NCI-H345 treated with DMSO at 0.1 percent for 48 hours (cell line): ENCODE results near the gene MRPL40.

Experiments
- DNase-seq: peaks from one replicate; lab custom pipeline; 2025; ENCODE audit not compliant: unreplicated experiment; lab: John Stamatoyannopoulos, UW

MRPL40 gene

DNA sequence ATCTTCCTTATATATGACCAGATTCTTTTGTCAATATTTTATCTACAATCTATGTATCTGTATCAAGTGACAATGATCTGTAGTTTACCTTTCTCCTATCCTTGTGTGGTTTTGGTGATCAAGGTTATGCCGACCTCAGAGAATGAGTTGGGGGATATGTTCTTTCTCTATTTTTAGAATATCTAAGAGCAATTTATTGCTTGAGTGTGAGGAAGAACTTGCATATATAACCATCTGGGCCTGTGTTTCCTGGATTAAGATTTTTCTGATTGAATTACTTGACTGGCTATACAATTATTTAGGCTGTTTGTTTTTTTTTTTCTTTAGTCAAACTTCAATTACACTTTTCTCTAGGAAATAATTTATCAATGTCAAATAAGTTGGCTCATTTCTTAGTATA is 29.2 kb downstream of the MRPL40 start:
- no peak for DNase-seq

DNA sequence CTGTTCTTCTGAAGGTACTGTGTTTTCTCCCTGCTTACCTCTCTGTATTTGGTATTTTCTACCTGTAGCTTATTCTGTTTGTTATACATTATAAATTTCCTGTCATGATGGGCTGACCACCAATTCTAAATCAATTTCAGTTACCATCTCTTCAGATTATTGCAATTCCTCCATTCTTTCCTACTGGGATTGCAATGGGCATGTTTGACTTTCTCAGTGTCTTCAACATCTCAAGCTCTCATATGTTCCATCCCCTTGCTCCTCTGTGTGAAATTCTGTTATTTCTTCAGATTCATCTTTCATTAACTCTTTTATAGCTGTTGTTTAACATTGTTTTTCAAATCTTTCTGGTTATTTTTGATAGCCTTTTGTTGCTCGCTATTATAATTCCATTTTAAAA is 30.7 kb downstream of the MRPL40 start:
- no peak for DNase-seq

DNA sequence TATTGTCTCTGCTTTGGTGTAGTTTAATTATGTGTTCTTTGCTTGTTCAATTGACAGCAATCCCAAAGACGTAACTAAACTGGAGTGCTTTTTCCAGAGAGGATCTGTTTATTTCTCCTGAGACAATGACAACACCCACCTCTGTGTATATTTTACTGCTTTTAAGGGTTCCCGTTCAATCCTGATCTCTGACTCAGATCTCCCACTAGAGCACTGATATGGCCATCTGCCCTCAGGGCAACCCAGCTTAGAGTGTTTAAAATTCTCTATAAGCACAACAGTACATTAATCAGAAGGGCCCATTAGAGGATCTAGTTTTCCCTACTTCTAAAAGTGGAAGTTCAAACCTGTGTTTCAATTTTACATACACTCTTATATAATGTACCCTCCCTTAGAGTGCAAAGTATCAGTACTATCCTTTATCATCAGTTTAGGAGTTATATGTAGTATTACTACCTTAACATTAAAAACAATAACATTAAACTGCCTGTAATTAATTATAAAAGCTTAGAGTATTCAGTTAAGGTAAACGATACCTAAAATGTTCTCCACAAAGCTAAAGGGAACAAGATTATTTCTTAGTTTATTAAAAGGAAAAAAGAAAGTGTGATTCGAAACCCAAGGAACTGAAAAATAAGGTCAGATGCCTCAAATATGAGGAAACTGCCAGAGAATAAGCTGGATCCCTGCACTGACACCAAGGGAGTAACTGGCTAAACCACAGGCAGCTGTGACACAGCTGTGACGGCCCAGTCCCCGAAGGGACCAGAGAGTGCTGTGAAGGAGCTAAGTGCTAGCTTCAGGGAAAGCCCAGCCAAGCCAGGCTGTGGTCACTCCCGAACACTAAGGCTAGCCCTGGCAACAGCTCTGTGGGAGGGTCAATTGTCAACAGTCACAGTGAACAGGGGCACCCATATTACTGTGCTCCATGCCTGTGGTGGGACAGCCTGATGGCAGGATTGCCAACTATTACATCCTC is 31.4 kb downstream of the MRPL40 start:
- no peak for DNase-seq

DNA sequence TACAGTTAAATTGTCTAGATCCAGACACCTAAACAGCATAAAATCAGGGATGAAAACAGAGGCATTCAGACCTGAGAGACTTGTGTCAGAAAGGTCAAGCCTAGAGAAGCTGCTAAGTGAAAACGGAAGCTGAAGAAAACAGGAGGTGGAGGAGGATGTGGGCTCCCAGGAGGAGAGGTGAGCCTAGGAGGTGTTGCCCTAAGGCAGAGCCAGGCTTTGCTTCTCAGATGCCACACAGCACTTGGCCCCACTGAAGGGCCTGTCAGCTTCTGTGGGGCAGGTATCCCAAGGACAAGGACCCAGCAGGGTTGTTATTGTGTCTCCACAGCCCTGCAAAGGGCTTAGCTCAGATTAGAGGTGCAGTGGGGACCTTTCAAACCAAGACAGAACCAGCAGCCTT is 32.2 kb downstream of the MRPL40 start:
- DNase-seq, result no peak

DNA sequence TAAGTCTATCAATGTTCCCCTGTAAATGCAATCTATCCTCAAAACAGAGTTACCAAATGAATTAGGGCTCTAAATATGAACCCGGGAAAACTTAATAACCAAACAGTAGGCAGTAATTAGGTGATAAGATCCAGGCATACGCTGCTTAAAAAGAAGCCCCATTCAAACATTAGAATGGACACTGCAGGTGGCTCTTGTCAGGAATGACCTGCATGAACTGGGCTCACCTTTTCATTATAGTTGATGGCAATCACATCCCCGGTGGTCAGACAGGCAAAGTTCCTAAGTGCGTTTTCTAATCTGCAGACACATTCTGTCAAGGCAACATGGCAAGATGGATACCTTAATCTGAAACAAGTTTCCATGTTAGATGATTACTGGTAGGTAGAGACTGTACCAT is 32.6 kb downstream of the MRPL40 start:
- no peak for DNase-seq

DNA sequence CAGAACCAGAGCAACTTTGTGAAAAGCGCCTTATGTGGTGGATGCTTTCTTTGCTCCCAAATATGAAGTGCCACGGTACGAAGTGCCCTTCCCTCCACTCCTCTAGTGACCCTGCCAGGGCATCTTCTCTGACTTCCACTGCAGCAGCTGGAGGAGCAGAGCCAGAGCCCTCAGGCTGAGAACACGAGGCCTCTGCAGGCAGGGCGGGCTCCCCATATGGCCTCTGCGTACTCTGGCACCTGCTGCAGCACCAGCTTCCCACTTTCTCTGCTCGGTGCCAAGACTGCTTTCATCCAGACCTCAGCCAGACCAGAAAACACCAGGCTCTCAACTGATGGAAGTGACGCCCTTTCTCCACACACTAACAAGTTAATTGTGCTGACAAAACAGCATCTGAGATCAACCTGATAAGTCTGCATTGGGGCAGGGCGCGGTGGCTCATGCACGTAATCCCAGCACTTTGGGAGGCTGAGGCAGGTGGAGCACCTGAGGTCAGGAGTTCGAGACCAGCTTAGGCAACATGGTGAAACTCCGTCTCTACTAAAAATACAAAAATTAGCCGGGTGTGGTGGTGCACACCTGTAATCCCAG is 33.9 kb downstream of the MRPL40 start:
- DNase-seq, result no peak

DNA sequence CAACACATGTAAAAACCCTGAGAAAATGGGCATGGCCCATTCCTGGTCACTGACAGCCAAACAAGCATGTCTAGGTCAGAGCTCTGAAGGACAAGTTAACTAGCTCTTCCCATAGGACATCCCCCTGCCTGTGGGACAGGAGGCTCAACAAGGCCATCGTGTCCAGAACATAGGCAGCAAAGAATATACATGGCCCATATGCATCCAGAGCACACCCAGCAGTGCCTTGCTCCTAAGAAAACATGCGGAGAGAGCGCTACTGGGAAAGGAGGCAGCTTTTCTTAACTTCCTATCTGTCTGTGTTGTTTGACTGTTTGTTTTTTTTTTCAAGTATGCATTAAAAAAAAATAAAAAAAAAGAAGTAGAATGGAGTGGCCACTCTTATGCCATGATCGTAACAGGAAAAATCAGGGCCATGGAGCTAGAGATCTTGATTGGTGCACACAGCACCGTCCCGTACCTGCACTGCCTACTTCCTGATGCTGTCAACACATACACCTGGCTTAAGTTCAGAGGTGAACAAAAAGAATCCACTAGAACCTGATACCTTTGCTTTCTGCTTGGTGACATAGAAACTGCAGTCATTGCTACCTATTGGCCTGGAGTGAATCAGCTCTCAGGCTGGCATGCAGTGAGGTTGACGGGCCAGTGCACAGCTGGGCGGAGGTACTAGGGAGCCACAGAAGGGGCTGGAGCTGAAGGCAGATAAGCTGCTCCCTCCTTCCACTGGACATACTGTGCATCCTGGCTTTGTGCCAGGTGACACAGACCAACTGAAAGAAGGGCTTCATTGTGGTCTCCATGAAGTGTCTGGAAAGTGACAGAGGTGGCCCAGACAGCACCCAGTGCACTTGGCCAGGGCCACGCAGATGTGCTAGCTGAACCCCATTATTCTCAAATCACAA is 34.8 kb downstream of the MRPL40 start:
- no peak for DNase-seq

DNA sequence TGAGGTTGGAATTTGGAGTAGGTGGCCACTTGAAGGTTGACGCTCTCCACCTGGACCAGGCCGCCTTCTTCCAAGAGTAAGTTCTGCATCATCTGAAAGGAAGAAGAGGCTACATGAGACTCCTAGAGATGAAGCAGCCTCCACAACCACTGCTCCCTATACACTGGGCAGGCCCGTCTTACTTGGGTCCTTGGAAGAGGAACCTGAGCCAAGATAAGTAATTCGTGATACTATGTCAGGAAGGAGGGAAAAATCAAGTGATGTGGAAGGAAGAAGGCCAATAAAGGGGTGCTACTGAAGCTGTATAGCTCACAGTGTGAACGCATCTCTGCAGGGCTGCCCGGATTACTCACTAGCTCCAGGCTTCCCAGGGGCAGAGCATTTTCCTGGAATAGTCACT is 35.6 kb downstream of the MRPL40 start:
- DNase-seq, result no peak

DNA sequence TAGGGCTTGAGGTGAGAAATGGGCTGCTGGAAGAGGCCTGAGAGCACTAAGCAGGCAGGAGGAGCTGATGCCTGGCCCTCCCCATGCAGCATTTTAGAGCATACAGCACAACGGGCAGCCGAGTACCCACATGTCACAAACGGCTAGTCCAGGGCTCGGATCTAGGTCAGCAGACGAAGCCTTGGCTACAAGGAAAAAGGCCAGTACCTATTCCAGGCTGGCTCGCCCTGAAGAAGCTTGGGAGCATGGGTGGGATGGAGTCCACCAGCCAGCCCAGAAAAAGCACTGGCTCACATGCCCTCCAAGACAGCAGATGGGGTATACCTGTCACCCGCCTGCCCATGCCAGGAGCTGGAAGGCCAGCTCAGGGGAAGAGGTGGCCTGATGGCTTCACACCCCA is 37.1 kb downstream of the MRPL40 start:
- no peak for DNase-seq

DNA sequence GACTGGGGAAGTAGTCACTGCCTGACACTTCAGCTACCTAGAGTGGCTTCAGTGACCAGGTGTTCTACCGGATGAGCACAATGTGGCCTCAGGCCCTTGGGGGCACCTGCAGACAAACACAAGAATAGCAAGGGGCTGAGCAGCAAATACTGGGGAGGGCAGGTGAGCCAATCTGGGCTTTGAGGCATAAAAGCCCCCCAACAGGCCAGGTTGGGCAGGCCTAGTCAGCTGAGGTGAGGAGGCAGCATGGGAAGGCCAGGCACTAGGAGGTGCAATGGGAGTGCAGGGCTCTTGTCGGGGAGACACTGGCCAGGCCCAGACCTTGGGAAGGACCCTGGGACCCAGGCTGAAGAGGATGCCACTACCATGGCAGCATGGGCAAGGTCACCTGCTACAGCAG is 37.7 kb downstream of the MRPL40 start:
- no peak for DNase-seq

DNA sequence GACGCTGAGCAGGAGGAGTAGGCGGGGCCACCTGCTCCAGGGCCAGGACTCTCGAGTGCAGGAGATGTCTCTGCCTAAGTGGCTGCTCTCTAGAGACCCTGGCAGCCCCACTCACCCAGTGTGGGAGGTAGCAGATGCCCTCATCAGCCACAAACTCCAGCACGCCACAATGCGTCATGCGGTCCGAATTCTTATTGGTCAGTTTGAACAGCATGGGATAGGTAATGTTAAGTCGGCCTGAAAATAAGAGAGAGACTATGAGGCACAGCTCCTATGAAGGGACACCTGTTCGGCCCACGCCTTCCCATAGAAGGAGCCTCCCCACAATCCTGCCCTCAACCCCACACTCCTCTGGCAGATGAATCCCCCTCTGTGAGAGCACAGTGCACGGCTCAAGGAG is 39.2 kb downstream of the MRPL40 start:
- DNase-seq, result no peak

DNA sequence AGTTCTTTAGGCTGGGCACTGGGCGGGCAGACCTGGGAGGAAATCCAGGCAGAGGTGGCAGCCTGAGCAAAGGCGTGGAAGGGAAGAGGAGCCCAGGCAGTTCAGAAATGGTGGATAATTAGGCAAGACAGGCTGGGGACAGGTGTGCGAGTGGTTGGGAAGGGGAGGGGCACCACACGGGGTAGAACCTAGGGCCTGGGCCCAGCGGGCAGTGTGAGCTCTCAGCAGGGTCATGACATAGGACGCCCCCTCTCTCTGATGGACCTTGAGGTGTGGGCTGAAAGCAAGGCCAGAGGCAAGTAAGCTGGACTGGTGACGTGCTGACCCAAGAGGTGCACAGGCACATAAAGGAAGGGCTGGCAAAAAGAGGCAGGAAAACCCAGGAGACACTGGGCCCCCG is 39.9 kb downstream of the MRPL40 start:
- no peak for DNase-seq

DNA sequence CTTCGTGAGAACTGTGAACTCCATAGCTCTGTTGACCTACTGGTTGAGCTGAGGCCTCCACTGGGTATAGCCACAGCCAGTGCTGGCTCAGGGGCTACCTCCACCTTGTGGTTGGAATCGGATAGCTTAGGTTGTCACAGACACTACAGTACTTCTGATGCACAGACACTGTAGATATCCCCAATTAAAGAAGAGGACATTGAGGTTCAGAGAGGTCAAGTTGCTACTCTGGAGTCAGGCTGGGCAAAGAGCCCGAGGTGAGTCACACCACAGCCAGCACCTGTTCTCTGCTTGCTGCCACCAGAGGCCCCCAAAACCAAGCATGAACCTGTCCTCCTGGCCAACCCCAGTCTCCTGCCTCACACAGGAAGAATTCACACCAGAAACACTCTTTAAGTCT is 41.2 kb downstream of the MRPL40 start:
- no peak for DNase-seq

DNA sequence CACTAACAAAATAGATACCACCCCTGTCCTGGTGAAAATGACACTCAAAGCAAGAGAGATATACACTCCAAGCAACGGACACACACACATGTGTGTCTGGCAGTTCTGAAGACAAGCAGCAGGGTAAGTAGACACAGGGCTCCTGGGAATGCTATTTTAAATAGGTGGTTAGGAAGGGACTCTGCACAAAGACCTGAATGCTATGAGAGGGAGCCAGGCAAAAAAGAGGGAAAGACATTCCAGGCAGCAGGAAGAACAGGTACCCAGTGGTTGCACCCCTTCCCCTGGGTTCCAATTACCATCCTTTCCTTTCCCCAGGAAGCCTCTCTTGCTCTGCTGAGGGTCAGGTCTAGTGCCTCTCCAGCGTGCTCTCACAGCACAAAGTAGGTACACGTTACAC is 43.7 kb downstream of the MRPL40 start:
- DNase-seq, result no peak

DNA sequence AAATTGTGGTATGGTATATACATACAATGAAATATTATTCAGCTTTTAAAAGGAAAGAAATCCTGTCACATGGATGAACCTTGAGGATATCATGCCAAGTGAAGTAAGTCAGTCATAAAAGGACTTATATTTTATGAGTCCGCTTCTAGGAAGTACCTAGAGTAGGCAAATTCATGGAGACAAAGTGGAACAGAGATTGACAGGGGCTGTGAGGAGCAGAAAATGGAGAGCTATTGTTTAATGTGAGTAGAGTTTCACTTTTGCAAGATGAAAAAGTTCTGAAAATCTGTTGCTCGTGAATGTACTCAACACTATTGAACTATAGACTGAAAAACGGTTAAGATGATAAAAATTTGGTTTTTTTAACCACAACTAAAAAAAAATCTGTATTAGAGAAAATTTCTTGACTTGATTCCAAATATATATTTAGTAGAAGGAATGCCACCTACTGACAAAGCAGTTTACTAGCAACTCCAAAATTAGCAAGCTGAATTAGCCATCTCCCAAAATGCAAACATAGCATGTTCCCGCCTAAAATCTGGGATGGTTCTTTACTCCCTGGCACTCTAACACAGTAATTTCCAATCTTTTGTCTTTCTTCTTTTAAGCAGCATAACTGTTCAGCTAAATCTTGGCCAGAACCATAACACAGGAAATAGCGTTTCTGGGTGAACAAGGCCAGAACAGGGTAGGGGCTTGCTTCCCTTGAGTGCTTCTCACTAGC is 45.1 kb downstream of the MRPL40 start:
- no peak for DNase-seq

DNA sequence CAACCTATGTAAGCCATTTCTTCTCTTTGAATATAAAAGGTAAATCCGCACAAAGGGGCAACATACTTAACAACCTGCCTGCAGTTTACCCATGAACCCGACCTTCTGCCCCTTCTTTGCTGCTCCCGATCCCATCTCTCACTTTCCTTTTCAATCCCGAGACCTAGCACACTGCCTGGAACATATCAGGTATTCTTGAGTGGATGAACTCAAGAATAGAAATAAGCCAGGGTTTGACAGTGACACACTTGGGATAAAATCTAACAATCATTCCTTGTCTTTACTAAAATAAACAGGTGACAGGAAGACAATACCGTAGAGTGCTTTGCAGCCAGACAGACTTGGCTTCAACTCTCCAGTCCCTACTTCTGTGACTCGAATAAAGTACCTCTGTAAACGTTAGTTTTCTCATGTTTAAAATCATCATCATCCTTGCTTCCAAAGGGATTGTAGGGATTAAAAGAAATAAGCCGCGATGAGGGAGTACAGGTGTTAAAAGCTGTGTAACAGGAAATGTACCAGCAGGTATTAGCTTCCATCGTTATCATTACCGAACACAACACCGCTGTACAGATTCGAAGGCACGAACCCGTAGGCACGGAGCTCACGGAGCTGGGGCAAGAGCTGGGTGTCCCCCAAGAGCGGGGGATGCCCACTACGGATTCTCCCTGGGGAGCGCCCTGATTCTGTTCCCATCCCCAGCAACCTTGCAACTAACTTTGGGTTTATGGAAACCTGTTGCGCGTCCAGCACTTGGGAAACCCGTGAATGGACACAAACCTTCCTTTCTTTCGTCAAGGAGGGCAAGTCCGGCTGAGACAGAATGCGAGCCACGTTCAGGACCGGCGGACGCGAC is 45.9 kb downstream of the MRPL40 start:
- no peak for DNase-seq

DNA sequence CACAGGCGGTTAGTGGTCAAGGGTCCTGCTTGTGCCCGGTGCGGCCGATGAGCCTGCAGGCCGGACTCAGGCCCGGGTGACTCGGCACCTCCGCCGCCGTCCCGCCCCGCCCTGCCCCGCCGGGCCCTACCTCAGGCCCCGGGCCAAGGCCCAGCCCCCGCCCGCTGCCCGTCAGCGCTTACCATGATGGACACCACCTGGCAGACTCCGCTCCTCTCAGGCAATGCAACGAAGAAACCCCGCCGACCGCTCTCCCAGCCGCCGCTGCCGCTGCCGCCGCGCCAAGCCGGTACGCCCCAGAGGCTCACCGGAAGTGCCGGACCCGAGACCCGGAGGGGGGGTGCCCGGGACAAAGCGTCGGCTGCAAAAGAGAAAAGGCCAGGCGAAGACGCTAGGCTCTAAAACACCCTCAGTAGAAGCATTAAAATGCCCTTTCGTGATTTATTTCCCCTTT is 46.6 kb downstream of the MRPL40 start, which contains the start of gene UFD1:
TSS of gene UFD1 (minus strand) at position 293 of the 454 bp plus-strand sequence. CDS start at position 185, 108 bp downstream.
- DNase-seq, result no peak

DNA sequence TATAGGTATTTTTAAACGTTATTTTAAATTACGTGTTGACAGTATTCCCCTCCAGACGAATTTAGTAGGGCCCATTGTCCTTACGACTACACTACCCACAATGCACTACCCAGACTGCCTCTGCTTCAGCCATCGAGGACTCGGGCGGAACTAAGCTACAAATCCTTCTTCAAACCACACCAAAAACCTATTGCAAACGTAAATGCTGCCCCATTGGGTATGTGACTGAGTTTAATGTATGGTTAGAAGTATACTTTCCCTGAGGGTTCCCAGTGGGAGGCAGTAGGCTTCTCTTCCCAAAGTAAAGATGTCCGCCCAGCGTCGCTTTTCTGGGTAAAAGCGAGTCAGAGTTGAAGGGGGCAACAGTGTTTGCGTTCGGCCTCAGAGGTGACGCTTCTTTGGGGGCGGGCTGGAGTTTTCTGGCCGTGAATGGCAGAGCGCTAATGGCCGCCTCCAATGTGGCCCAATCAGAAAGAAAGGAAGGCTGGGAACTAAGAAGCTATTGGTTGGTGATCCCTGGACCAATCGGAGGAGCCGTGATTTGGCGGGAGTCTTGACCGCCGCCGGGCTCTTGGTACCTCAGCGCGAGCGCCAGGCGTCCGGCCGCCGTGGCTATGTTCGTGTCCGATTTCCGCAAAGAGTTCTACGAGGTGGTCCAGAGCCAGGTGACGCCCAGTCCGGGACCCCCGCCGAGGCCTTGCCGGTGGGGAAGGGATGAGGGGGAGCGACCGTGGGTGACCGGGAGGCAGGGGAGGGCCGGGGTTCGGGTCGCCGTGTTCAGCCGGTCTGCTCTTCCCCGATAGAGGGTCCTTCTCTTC is 47.2 kb downstream of the MRPL40 start, which contains the start of gene CDC45:
TSS of gene CDC45 (plus strand) at position 566 of the 818 bp plus-strand sequence. CDS start at position 615, 49 bp downstream.
- peak; percentile 96 for DNase-seq

DNA sequence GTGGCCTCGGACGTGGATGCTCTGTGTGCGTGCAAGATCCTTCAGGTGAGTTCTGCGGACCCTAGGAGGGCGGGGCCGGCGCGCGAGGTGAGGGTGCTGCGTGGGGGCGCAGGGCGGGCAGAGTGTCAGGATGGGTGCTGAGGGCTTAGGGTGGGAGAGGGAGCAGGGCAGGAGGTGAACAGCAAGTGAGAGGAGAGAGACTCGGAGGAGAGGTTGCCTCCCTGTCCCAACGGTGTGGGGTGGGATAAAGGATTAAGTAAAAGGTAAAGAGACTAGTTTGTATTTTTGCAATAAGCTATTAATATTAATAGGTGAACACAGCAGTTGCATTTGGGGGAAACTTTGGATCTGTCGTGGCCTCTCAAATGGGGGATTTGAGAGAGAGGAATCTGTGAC is 47.8 kb downstream of the MRPL40 start:
- no peak for DNase-seq
